ENCODE results near the gene WDR81.
"Not testable (repeated sequence)": the region's sequence is repeated elsewhere in the genome, so short reads cannot be mapped to it uniquely, and the experiment has no call there.

The WDR81 gene

GRCh38 chr17:1755827-1756262 is 31.3 kb downstream of the WDR81 start:
- DNase-seq = no peak

- DNase-seq = peak; percentile 64 to 71
Measured at GRCh38 chr17:1758807-1759206, 34.3 kb downstream of the WDR81 start.

GRCh38 chr17:1759529-1759928 is 35.0 kb downstream of the WDR81 start:
- DNase-seq = no peak

GRCh38 chr17:1762233-1762900 is 37.9 kb downstream of the WDR81 start:
- no peak for DNase-seq

- no peak for DNase-seq
Measured at GRCh38 chr17:1762901-1763898, 38.7 kb downstream of the WDR81 start.

- no peak for DNase-seq
Measured at GRCh38 chr17:1764284-1764683, 39.8 kb downstream of the WDR81 start.

- DNase-seq = not testable (repeated sequence)
Measured at GRCh38 chr17:1764705-1765104, 40.2 kb downstream of the WDR81 start.

- DNase-seq = no peak
Measured at GRCh38 chr17:1765576-1765975, 41.1 kb downstream of the WDR81 start.

- no peak for DNase-seq
Measured at GRCh38 chr17:1766382-1767135, 42.1 kb downstream of the WDR81 start.

- DNase-seq = no peak
Measured at GRCh38 chr17:1767358-1767757, 42.9 kb downstream of the WDR81 start.

GRCh38 chr17:1769822-1770477 is 45.4 kb downstream of the WDR81 start:
- DNase-seq = no peak

GRCh38 chr17:1773000-1773695 is 48.6 kb downstream of the WDR81 start:
- DNase-seq = peak; percentile 44 to 60

- no peak for DNase-seq
Measured at GRCh38 chr17:1773696-1774181, 49.2 kb downstream of the WDR81 start.

- no peak for DNase-seq
Measured at GRCh38 chr17:1774390-1775176, 50.1 kb downstream of the WDR81 start.

- DNase-seq = no peak
Measured at GRCh38 chr17:1776328-1776727, 51.8 kb downstream of the WDR81 start.

- DNase-seq = no peak
Measured at GRCh38 chr17:1776857-1777256, 52.4 kb downstream of the WDR81 start.

- no peak for DNase-seq
Measured at GRCh38 chr17:1779571-1780131, 55.1 kb downstream of the WDR81 start.

GRCh38 chr17:1782171-1782567 is 57.7 kb downstream of the WDR81 start:
- no peak for DNase-seq

GRCh38 chr17:1783271-1783670 is 58.8 kb downstream of the WDR81 start:
- DNase-seq = peak; percentile 52 to 64

GRCh38 chr17:1783834-1784611 is 59.5 kb downstream of the WDR81 start:
- peak; percentile 75 to 88 for DNase-seq

All from inflammatory macrophage treated with lipopolysaccharide for 1 hour (primary cell).